ENCODE results near the gene WRNIP1.

- TF ChIP-seq CTCF (conservative IDR thresholded peaks at IDR 0.05) (no peak), ZFX (IDR thresholded peaks at IDR 0.05) (no peak)
These were observed 17.6 kb downstream of the WRNIP1 start for GRCh38 chr6:2782825-2783187.

Measured in C4-2B (cell line).